WTC11 (cell line): Measurements from ENCODE around the gene IQCK. TPM values are rescaled to one million over a fixed set of nuclear protein-coding genes. Genes with fewer than 3 reads are reported as not detected.

Experiments used
- ATAC-seq: fragments of 200-7000 bp; cut with Tn5 transposase; 2 replicates; pipeline ENCODE4 v1.10.0; 2021; ENCODE audit warnings: mild to moderate bottlenecking, moderate library complexity
- CTCF ChIA-PET: fragments of 300-600 bp; sonication (Branson Sonifier 250); formaldehyde crosslinking; loops from one replicate; lab custom pipeline; 2021; ENCODE audit warnings: antibody characterized with exemption; lab: Charles Lee
- POLR2A ChIA-PET: fragments of 350-600 bp; sonication (Branson Sonifier 250); formaldehyde crosslinking; loops from one replicate; lab custom pipeline; 2021; ENCODE audit warnings: antibody characterized with exemption; lab: Charles Lee
- DNase-seq: peaks from one replicate; pipeline ENCODE4 v3.0.0; 2021; ENCODE audit warnings: low spot score
- H3K27ac Mint-ChIP-seq: 2 replicates; pipeline ENCODE4 v1.8.0; 2021; ENCODE audit warnings: mixed read lengths
- H3K27me3 Mint-ChIP-seq: 2 replicates; pipeline ENCODE4 v1.8.0; 2021; ENCODE audit warnings: low read depth, mild to moderate bottlenecking, moderate library complexity, mixed read lengths
- H3K36me3 Mint-ChIP-seq: 2 replicates; pipeline ENCODE4 v1.8.0; 2021; ENCODE audit warnings: mixed read lengths
- H3K4me1 Mint-ChIP-seq: 2 replicates; pipeline ENCODE4 v1.8.0; 2022; ENCODE audit warnings: mixed read lengths
- H3K4me3 Mint-ChIP-seq: 2 replicates; pipeline ENCODE4 v1.8.0; 2021; ENCODE audit warnings: mild to moderate bottlenecking, moderate library complexity, mixed read lengths
- H3K9me3 Mint-ChIP-seq: 2 replicates; pipeline ENCODE4 v1.8.0; 2021; ENCODE audit warnings: mixed read lengths
- CTCF ChIP-seq: fragments of 200-600 bp; IDR thresholded peaks from 2 replicates; pipeline ENCODE4 v1.8.0; 2022; ENCODE audit warnings: antibody characterized with exemption
- E2F4 ChIP-seq: sonication (generic); formaldehyde crosslinking; IDR thresholded peaks from 2 replicates; pipeline ENCODE4 v1.8.1; 2022; ENCODE audit warnings: low read depth, mild to moderate bottlenecking, moderate library complexity, missing genetic modification reagents, borderline replicate concordance
- ERG ChIP-seq: fragments of 250-450 bp; sonication (Bioruptor Pico); IDR thresholded peaks from 2 replicates; pipeline ENCODE4 v1.8.0; 2021; ENCODE audit warnings: mild to moderate bottlenecking
- HMGA2 ChIP-seq: fragments of 250-450 bp; sonication (Bioruptor Pico); IDR thresholded peaks from 2 replicates; pipeline ENCODE4 v1.4.0; 2021; ENCODE audit warnings: mild to moderate bottlenecking, moderate library complexity
- JUN ChIP-seq: sonication (generic); formaldehyde crosslinking; IDR thresholded peaks from 2 replicates; pipeline ENCODE4 v1.8.0; 2023; ENCODE audit warnings: mild to moderate bottlenecking, missing genetic modification reagents
- MLX ChIP-seq: sonication (generic); formaldehyde crosslinking; IDR thresholded peaks from 2 replicates; pipeline ENCODE4 v1.8.1; 2023; ENCODE audit warnings: mild to moderate bottlenecking, missing genetic modification reagents, moderate library complexity
- MXD4 ChIP-seq: fragments of 250-450 bp; sonication (Bioruptor Pico); IDR thresholded peaks from 2 replicates; pipeline ENCODE4 v1.8.0; 2021; ENCODE audit warnings: mild to moderate bottlenecking, moderate library complexity, borderline replicate concordance
- NFYB ChIP-seq: sonication (generic); formaldehyde crosslinking; conservative IDR thresholded peaks from 2 replicates; pipeline ENCODE4 v1.8.0; 2022; ENCODE audit warnings: low read depth, missing genetic modification reagents
- NR1H2 ChIP-seq: sonication (generic); formaldehyde crosslinking; IDR thresholded peaks from 2 replicates; pipeline ENCODE4 v1.9.0; 2021; ENCODE audit warnings: mild to moderate bottlenecking, moderate library complexity, missing genetic modification reagents
- RELA ChIP-seq: sonication (generic); formaldehyde crosslinking; IDR thresholded peaks from 2 replicates; pipeline ENCODE4 v1.8.1; 2022; ENCODE audit warnings: missing genetic modification reagents, mild to moderate bottlenecking, borderline replicate concordance
- SOX15 ChIP-seq: fragments of 250-450 bp; sonication (Bioruptor Pico); IDR thresholded peaks from 2 replicates; pipeline ENCODE4 v1.9.0; 2021; ENCODE audit warnings: mild to moderate bottlenecking
- STAT6 ChIP-seq: sonication (generic); formaldehyde crosslinking; conservative IDR thresholded peaks from 2 replicates; pipeline ENCODE4 v1.8.1; 2023; ENCODE audit warnings: mild to moderate bottlenecking, low read depth, missing genetic modification reagents, moderate library complexity
- TCF7 ChIP-seq: sonication (generic); formaldehyde crosslinking; IDR thresholded peaks from 2 replicates; pipeline ENCODE4 v1.8.0; 2022; ENCODE audit warnings: mild to moderate bottlenecking, low read depth, missing genetic modification reagents, moderate library complexity
- USF1 ChIP-seq: sonication (generic); formaldehyde crosslinking; IDR thresholded peaks from 2 replicates; pipeline ENCODE4 v1.8.0; 2022; ENCODE audit warnings: mild to moderate bottlenecking, missing genetic modification reagents
- ZBTB21 ChIP-seq: sonication (generic); formaldehyde crosslinking; IDR thresholded peaks from 2 replicates; pipeline ENCODE4 v1.8.1; 2023; ENCODE audit warnings: mild to moderate bottlenecking, missing genetic modification reagents, borderline replicate concordance
- ZNF512 ChIP-seq: sonication (generic); formaldehyde crosslinking; IDR thresholded peaks from 2 replicates; pipeline ENCODE4 v1.8.1; 2022; ENCODE audit warnings: missing genetic modification reagents, borderline replicate concordance
- ZNF671 ChIP-seq: fragments of 250-450 bp; sonication (Bioruptor Pico); IDR thresholded peaks from 2 replicates; pipeline ENCODE4 v1.8.0; 2021; ENCODE audit warnings: mild to moderate bottlenecking
- ZSCAN18 ChIP-seq: fragments of 250-450 bp; sonication (Bioruptor Pico); IDR thresholded peaks from 2 replicates; pipeline ENCODE4 v2.1.2; 2022; ENCODE audit warnings: mild to moderate bottlenecking, moderate library complexity
- total RNA-seq: library from RNA; stranded (reverse); gene quantifications from 3 replicates; pipeline ENCODE4 v1.2.3, GENCODE V29; 2021

The IQCK gene
- total RNA-seq, 1 experiment from 2014 or later, result 5.8 TPM

GRCh38 chr16:19683453-19684236 lies 34.4 kb upstream of the IQCK start:
- H3K36me3 Mint-ChIP-seq, result peaks cover 48% of the 10 kb centered on the region
- ATAC-seq, result no peak
- no peak overlapping the region for H3K4me3 Mint-ChIP-seq

GRCh38 chr16:19685176-19685575 lies 32.9 kb upstream of the IQCK start:
- Mint-ChIP-seq H3K36me3 (peaks cover 49% of the 10 kb centered on the region), H3K4me3 (no peak overlapping the region), H3K27ac (no peak overlapping the region), H3K9me3 (peaks cover 12% of the 10 kb centered on the region), H3K4me1 (peaks cover 2% of the 10 kb centered on the region; the same call in 1 of the 2 replicates), H3K27me3 (no peaks in the 10 kb centered on the region)
- ATAC-seq (no peak), DNase-seq (no peak)
- ChIA-PET POLR2A (no interaction called here), CTCF (interaction anchor here (0.6 to 1.1 kb wide), 2 partner anchors 42 to 222 kb away, joined by 3 read pairs; no protein-coding TSS in a partner anchor)
- TF ChIP-seq E2F4 (CRISPR knock-in tag), result no peak
- no peak for TF ChIP-seq NFYB (CRISPR knock-in tag)
- no peak for TF ChIP-seq ERG
- no peak for TF ChIP-seq ZNF512 (CRISPR knock-in tag)
- TF ChIP-seq MLX (CRISPR knock-in tag), result no peak
- no peak for TF ChIP-seq ZBTB21 (CRISPR knock-in tag)

More at GRCh38 chr16:19683453-19684236, 34.4 kb upstream of the IQCK start:
- no peaks in the 10 kb centered on the region for H3K27me3 Mint-ChIP-seq
- no peak overlapping the region for H3K27ac Mint-ChIP-seq
- H3K4me1 Mint-ChIP-seq, result peaks cover 2% of the 10 kb centered on the region; the same call in 1 of the 2 replicates
- ChIA-PET CTCF (no interaction called here), POLR2A (no interaction called here)
- peaks cover 12% of the 10 kb centered on the region for H3K9me3 Mint-ChIP-seq
- TF ChIP-seq RELA (CRISPR knock-in tag) (no peak), STAT6 (no peak), CTCF (no peak), MXD4 (CRISPR knock-in tag) (no peak), ZNF671 (no peak), ZBTB21 (CRISPR knock-in tag) (no peak), HMGA2 (CRISPR knock-in tag) (no peak), USF1 (no peak), ZSCAN18 (CRISPR knock-in tag) (no peak), JUN (CRISPR knock-in tag) (no peak), NR1H2 (CRISPR knock-in tag) (no peak), TCF7 (no peak), SOX15 (CRISPR knock-in tag) (no peak)
- no peak for DNase-seq
